Ishikawa (cell line): Measurements from ENCODE around the gene DEF6.

ENCODE experiments used
- EGR1 ChIP-seq: IDR thresholded peaks from 2 replicates; pipeline ENCODE4 v1.6.1; 2012
- EP300 ChIP-seq: IDR thresholded peaks from 2 replicates; pipeline ENCODE4 v1.6.1; 2012; ENCODE audit warnings: borderline replicate concordance
- FOXM1 ChIP-seq: IDR thresholded peaks from 2 replicates; pipeline ENCODE4 v1.6.1; 2012; ENCODE audit warnings: low read depth, borderline replicate concordance
- TAF1 ChIP-seq: IDR thresholded peaks from 2 replicates; pipeline ENCODE4 v1.6.1; 2012; ENCODE audit warnings: low read depth, mild to moderate bottlenecking
- TF ChIP-seq, protein P1 (sequence below): IDR thresholded peaks from 2 replicates; pipeline ENCODE4 v1.6.1; 2012; ENCODE audit warnings: low read depth, mild to moderate bottlenecking

DNA sequence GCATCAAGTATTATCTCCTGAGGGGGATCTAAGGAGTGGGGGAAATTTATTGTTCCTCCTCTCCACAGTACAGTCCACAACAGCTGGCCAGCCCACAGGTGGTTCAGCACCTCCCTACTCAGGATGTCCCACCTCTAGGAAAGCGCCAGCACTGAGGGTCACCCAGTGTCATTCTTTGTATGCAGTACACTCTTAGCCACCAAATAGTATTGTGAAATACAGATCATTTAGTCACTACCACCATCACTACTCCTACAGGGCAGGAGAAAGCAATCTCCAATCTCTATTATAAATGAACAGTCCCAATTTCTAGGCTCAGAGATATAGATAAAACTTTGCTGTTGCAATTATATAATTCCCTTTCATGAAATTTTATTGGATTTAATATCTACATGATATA is 44.4 kb upstream of the DEF6 start:
- TF ChIP-seq, protein P1, sequence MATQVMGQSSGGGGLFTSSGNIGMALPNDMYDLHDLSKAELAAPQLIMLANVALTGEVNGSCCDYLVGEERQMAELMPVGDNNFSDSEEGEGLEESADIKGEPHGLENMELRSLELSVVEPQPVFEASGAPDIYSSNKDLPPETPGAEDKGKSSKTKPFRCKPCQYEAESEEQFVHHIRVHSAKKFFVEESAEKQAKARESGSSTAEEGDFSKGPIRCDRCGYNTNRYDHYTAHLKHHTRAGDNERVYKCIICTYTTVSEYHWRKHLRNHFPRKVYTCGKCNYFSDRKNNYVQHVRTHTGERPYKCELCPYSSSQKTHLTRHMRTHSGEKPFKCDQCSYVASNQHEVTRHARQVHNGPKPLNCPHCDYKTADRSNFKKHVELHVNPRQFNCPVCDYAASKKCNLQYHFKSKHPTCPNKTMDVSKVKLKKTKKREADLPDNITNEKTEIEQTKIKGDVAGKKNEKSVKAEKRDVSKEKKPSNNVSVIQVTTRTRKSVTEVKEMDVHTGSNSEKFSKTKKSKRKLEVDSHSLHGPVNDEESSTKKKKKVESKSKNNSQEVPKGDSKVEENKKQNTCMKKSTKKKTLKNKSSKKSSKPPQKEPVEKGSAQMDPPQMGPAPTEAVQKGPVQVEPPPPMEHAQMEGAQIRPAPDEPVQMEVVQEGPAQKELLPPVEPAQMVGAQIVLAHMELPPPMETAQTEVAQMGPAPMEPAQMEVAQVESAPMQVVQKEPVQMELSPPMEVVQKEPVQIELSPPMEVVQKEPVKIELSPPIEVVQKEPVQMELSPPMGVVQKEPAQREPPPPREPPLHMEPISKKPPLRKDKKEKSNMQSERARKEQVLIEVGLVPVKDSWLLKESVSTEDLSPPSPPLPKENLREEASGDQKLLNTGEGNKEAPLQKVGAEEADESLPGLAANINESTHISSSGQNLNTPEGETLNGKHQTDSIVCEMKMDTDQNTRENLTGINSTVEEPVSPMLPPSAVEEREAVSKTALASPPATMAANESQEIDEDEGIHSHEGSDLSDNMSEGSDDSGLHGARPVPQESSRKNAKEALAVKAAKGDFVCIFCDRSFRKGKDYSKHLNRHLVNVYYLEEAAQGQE, result no peak
- TF ChIP-seq EGR1 (no peak), TAF1 (no peak), EP300 (no peak), FOXM1 (no peak)
